ENCODE results near the gene SPTSSB.

The SPTSSB gene

GRCh38 chr3:161348796-161349400, 22.4 kb downstream of the SPTSSB start:
- no peak overlapping the region for H3K4me2 ChIP-seq (ENCODE audit: low read length)
- no peak overlapping the region for H3K27ac ChIP-seq (ENCODE audit: low read depth, low read length)
- no peaks in the 10 kb centered on the region for H3F3A ChIP-seq (ENCODE audit: control insufficient read depth, insufficient read depth)
- H3K79me2 ChIP-seq (ENCODE audit: control insufficient read depth, low read length): no peaks in the 10 kb centered on the region
- H3K27me3 ChIP-seq (ENCODE audit: control insufficient read depth, low read length): peaks cover 4% of the 10 kb centered on the region; the same call in 1 of the 2 replicates
- H4K20me1 ChIP-seq (ENCODE audit: control insufficient read depth, insufficient read depth, low read depth, low read length): no peaks in the 10 kb centered on the region
- no peaks in the 10 kb centered on the region for H3K4me1 ChIP-seq (ENCODE audit: control insufficient read depth, low read length)
- no peaks in the 10 kb centered on the region for H3K9me3 ChIP-seq (ENCODE audit: control insufficient read depth, insufficient read depth, low read length)
- H3K9me2 ChIP-seq (replicated peaks; ENCODE audit: control insufficient read depth, low read length): no peaks in the 10 kb centered on the region
- TF ChIP-seq EZH2phosphoT487 (IDR thresholded peaks at IDR 0.05; ENCODE audit: borderline replicate concordance, low read length) (no peak), CTCF (IDR thresholded peaks at IDR 0.05; ENCODE audit: low read depth, low read length, poor library complexity, severe bottlenecking) (no peak)
- H3K36me3 ChIP-seq (ENCODE audit: control insufficient read depth, low read length): no peaks in the 10 kb centered on the region
- no peak overlapping the region for H3K4me3 ChIP-seq (ENCODE audit: low read length)

DNA sequence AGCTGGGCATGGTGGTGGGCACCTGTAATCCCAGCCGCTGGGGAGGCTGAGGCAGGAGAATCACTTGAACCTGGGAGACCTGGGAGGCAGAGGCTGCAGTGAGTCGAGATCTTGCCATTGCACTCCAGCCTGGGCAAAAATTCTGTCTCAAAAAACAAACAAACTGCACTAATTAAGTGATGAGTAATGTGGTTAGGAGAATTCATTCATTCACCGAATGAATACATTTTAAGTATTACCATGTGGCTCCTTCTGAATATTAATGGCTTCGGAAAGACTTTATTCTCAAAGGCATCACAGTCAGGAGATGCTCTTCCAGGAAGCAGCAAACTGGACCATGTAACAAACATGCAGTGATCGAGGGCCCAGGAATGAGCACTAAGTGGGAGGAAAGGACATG, 23.6 kb downstream of the SPTSSB start:
- Histone ChIP-seq H3K9me3 (ENCODE audit: control insufficient read depth, insufficient read depth, low read length) (no peaks in the 10 kb centered on the region), H3K36me3 (ENCODE audit: control insufficient read depth, low read length) (no peaks in the 10 kb centered on the region), H3F3A (ENCODE audit: control insufficient read depth, insufficient read depth) (no peaks in the 10 kb centered on the region), H3K9me2 (replicated peaks; ENCODE audit: control insufficient read depth, low read length) (no peaks in the 10 kb centered on the region), H3K4me2 (ENCODE audit: low read length) (no peak overlapping the region), H4K20me1 (ENCODE audit: control insufficient read depth, insufficient read depth, low read depth, low read length) (no peaks in the 10 kb centered on the region), H3K79me2 (ENCODE audit: control insufficient read depth, low read length) (no peaks in the 10 kb centered on the region), H3K4me3 (ENCODE audit: low read length) (no peak overlapping the region), H3K4me1 (ENCODE audit: control insufficient read depth, low read length) (no peaks in the 10 kb centered on the region), H3K27me3 (ENCODE audit: control insufficient read depth, low read length) (peaks cover 4% of the 10 kb centered on the region; the same call in 1 of the 2 replicates), H3K27ac (ENCODE audit: low read depth, low read length) (no peak overlapping the region)
- TF ChIP-seq EZH2phosphoT487 (IDR thresholded peaks at IDR 0.05; ENCODE audit: borderline replicate concordance, low read length): no peak
- TF ChIP-seq CTCF (IDR thresholded peaks at IDR 0.05; ENCODE audit: low read depth, low read length, poor library complexity, severe bottlenecking): no peak

DNA sequence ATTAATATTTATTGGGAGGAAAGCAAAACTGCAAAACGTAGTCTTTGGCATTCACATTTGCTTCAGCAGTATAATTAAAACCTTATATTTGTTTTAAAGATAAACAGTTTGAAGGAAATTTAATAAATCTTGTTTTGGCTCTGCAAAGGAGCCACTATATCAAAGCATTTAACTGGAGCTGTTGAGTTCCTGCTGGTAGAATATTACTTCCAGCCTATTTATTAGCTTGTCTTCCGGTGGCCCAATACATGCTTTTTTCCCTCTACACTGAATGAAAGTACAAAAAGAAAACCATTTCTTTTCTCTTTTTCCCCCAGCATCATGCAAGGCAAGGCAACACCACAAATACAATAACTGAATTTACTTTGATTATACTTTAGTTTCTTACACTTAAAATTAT, 26.3 kb downstream of the SPTSSB start:
- Histone ChIP-seq H3K9me3 (ENCODE audit: control insufficient read depth, insufficient read depth, low read length) (no peaks in the 10 kb centered on the region), H3K79me2 (ENCODE audit: control insufficient read depth, low read length) (no peaks in the 10 kb centered on the region), H3K27ac (ENCODE audit: low read depth, low read length) (no peak overlapping the region), H3K36me3 (ENCODE audit: control insufficient read depth, low read length) (no peaks in the 10 kb centered on the region), H3K9me2 (replicated peaks; ENCODE audit: control insufficient read depth, low read length) (no peaks in the 10 kb centered on the region), H4K20me1 (ENCODE audit: control insufficient read depth, insufficient read depth, low read depth, low read length) (no peaks in the 10 kb centered on the region), H3K27me3 (ENCODE audit: control insufficient read depth, low read length) (peaks cover 4% of the 10 kb centered on the region; the same call in 1 of the 2 replicates), H3F3A (ENCODE audit: control insufficient read depth, insufficient read depth) (no peaks in the 10 kb centered on the region), H3K4me1 (ENCODE audit: control insufficient read depth, low read length) (no peaks in the 10 kb centered on the region), H3K4me3 (ENCODE audit: low read length) (no peak overlapping the region), H3K4me2 (ENCODE audit: low read length) (no peak overlapping the region)
- TF ChIP-seq CTCF (IDR thresholded peaks at IDR 0.05; ENCODE audit: low read depth, low read length, poor library complexity, severe bottlenecking): no peak
- no peak for TF ChIP-seq EZH2phosphoT487 (IDR thresholded peaks at IDR 0.05; ENCODE audit: borderline replicate concordance, low read length)

Data from DOHH2 (cell line).